Fibroblast of lung (primary cell): ENCODE measurements around the gene ARTN.

Source experiments
- EZH2 ChIP-seq: IDR thresholded peaks from 2 replicates; pipeline ENCODE4 v1.5.1; 2012; ENCODE audit warnings: low read length, control low read depth, mild to moderate bottlenecking; ENCODE audit errors: missing control alignments
- TF ChIP-seq, protein P1 (sequence below), 2 donors: IDR thresholded peaks in 1 of 2; conservative IDR thresholded peaks in 1 of 2; 1 replicate in 1 of 2; 2 replicates in 1 of 2; pipeline ENCODE4 v1.5.1; 2011 to 2012; ENCODE audit warnings: low read length in 2 of 2, control low read depth in 1 of 2, inconsistent platforms in 1 of 2, low read depth in 1 of 2, mild to moderate bottlenecking in 1 of 2

- TF ChIP-seq, protein P1, sequence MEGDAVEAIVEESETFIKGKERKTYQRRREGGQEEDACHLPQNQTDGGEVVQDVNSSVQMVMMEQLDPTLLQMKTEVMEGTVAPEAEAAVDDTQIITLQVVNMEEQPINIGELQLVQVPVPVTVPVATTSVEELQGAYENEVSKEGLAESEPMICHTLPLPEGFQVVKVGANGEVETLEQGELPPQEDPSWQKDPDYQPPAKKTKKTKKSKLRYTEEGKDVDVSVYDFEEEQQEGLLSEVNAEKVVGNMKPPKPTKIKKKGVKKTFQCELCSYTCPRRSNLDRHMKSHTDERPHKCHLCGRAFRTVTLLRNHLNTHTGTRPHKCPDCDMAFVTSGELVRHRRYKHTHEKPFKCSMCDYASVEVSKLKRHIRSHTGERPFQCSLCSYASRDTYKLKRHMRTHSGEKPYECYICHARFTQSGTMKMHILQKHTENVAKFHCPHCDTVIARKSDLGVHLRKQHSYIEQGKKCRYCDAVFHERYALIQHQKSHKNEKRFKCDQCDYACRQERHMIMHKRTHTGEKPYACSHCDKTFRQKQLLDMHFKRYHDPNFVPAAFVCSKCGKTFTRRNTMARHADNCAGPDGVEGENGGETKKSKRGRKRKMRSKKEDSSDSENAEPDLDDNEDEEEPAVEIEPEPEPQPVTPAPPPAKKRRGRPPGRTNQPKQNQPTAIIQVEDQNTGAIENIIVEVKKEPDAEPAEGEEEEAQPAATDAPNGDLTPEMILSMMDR (conservative IDR thresholded peaks at IDR 0.05 in 1 of 2, IDR thresholded peaks at IDR 0.05 in 1 of 2; ENCODE audit: low read depth in 1 of 2, low read length in 2 of 2), result no peak
- TF ChIP-seq EZH2, result no peak
These were observed 48.3 kb upstream of the ARTN start for GRCh38 chr1:43885279-43885801.
